ENCODE results near the gene DBP. TPM values are rescaled to one million over a fixed set of nuclear protein-coding genes. Genes with fewer than 3 reads are reported as not detected.
"Not testable (repeated sequence)": the region's sequence is repeated elsewhere in the genome, so short reads cannot be mapped to it uniquely, and the experiment has no call there.

DBP gene
- total RNA-seq, result 10 to 100 TPM; 34.0 to 34.8 TPM

- no peaks in the 10 kb centered on the region for H3K27me3 Mint-ChIP-seq
- H3K36me3 Mint-ChIP-seq, result peaks cover 7% of the 10 kb centered on the region
- peaks cover 34% of the 10 kb centered on the region for H3K4me1 Mint-ChIP-seq
- peak within 1 kb of the TSS; percentile 92 for H3K4me3 Mint-ChIP-seq
- H3K9me3 Mint-ChIP-seq, result peaks cover 4% of the 10 kb centered on the region
- DNase-seq (no peak), ATAC-seq (ENCODE audit: low read depth) (no peak)
- POLR2A ChIA-PET, result interaction anchor here (0.9 to 3.6 kb wide), 5 partner anchors 9 to 24 kb away, joined by 3 to 20 read pairs (median 4); partner anchors contain the start of genes CA11, RPL18 and SPHK2
- H3K27ac Mint-ChIP-seq, result peak within 1 kb of the TSS; percentile 99
Measured at GRCh38 chr19:48636859-48637448, at the start of gene DBP. TSS of gene DBP (minus strand) at chr19:48637379. CDS start at chr19:48636994, 385 bp downstream.

DNA sequence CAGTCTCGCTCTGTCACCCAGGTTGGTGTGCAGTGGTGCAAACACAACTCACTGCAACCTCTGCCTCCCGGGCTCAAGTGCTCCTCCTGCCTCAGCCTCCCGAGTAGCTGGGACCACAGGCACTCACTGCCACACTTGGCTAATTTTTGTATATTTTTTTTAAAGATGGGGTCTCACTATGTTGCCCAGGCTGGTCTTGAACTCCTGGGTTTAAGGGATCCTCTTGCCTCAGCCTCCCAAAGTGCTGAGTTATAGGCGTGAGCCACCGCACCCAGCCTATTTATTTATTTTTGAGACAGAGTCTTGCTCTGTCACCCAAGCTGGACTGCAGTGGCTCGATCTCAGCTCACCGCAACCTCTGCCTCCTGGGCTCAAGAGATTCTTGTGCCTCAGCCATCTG, 49.5 kb upstream of the DBP start:
- H3K27me3 Mint-ChIP-seq; H3K4me1 Mint-ChIP-seq; ATAC-seq (ENCODE audit: low read depth); H3K27ac Mint-ChIP-seq; H3K4me3 Mint-ChIP-seq; DNase-seq; H3K9me3 Mint-ChIP-seq; POLR2A ChIA-PET; H3K36me3 Mint-ChIP-seq: not testable (repeated sequence)

DNA sequence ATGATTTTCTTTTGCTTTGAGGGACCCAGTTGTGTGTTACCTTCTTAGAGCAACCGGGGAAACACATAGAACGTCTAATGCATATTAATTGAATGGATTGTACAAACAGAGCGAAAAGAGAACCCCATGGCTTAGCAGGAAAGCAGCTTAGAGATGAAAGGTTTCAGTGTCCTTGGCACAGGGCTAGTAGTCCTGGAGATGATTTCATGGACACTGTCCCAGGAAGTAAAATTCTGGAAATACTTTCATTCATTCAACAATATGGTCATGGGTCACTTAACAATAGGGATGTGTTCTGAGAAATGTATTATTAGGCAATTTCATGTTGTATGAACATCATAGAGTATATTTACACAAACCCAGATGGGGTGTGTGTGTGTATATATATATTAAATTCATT, 48.9 kb upstream of the DBP start:
- H3K27me3 Mint-ChIP-seq, result peaks cover 1% of the 10 kb centered on the region
- H3K4me3 Mint-ChIP-seq, result no peak overlapping the region
- H3K9me3 Mint-ChIP-seq, result no peaks in the 10 kb centered on the region
- no peaks in the 10 kb centered on the region for H3K4me1 Mint-ChIP-seq
- ATAC-seq (ENCODE audit: low read depth), result no peak
- no peaks in the 10 kb centered on the region for H3K36me3 Mint-ChIP-seq
- DNase-seq, result no peak
- POLR2A ChIA-PET, result no interaction called here
- H3K27ac Mint-ChIP-seq, result no peak overlapping the region

DNA sequence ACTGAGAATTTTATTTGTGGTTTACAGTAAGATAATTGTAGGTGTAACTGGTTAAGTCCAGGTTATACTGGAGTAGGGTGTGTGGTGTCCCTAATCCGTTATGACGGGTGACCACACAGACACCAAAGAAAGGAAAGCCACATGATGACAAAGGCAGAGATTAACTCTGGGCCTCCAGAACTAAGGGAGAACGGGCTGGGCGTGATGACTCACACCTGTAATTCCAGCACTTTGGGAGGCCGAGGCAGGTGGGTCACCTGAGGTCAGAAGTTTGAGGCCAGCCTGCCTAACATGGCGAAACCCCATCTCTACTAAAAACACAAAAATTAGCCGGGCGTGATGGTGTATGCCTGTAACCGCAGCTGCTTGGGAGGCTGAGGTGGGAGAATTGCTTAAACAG, 48.4 kb upstream of the DBP start:
- H3K27me3 Mint-ChIP-seq, result peaks cover 1% of the 10 kb centered on the region
- H3K9me3 Mint-ChIP-seq, result no peaks in the 10 kb centered on the region
- no peak overlapping the region for H3K27ac Mint-ChIP-seq
- H3K4me1 Mint-ChIP-seq, result no peaks in the 10 kb centered on the region
- H3K4me3 Mint-ChIP-seq, result no peak overlapping the region
- DNase-seq (no peak), ATAC-seq (ENCODE audit: low read depth) (no peak)
- POLR2A ChIA-PET, result no interaction called here
- H3K36me3 Mint-ChIP-seq, result no peaks in the 10 kb centered on the region

DNA sequence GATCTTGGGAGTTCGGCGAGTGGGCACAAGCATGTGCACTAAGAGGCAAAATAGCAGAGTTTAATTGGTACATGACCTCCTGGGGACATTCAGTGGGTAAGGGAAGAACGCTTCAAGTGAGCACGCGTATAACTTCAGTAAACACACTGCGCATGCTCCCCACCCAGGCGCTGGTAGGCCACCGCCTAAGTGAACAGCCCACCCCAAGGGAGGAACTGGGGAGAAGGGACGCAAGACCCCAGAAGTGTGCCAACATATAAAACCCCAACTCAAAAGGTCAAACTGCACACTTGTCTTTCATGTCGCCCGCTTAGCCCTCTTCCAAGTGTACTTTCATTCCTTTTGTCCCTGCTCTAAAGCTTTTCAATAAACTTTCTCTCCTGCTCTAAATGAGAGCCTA, 46.2 kb upstream of the DBP start:
- POLR2A ChIA-PET, result interaction anchor here (0.7 kb wide), 1 partner anchor 21 kb away, joined by 3 read pairs; no protein-coding TSS in a partner anchor
- Mint-ChIP-seq H3K4me3 (peak overlapping the region; percentile 42), H3K4me1 (no peaks in the 10 kb centered on the region), H3K36me3 (no peaks in the 10 kb centered on the region), H3K27me3 (peaks cover 1% of the 10 kb centered on the region), H3K9me3 (no peaks in the 10 kb centered on the region), H3K27ac (no peak overlapping the region)
- no peak for DNase-seq
- no peak for ATAC-seq (ENCODE audit: low read depth)

- no peak for DNase-seq
- Mint-ChIP-seq H3K27me3 (peaks cover 2% of the 10 kb centered on the region), H3K27ac (no peak overlapping the region), H3K36me3 (no peaks in the 10 kb centered on the region), H3K4me3 (no peak overlapping the region), H3K4me1 (no peaks in the 10 kb centered on the region), H3K9me3 (no peaks in the 10 kb centered on the region)
- ATAC-seq (ENCODE audit: low read depth), result no peak
- POLR2A ChIA-PET, result no interaction called here
Measured at GRCh38 chr19:48681127-48681470, 43.9 kb upstream of the DBP start.

- Mint-ChIP-seq H3K4me3 (no peak overlapping the region), H3K36me3 (no peaks in the 10 kb centered on the region), H3K27me3 (peaks cover 3% of the 10 kb centered on the region), H3K27ac (no peak overlapping the region), H3K9me3 (no peaks in the 10 kb centered on the region), H3K4me1 (no peaks in the 10 kb centered on the region)
- DNase-seq, result no peak
- no peak for ATAC-seq (ENCODE audit: low read depth)
- POLR2A ChIA-PET, result no interaction called here
Measured at GRCh38 chr19:48680436-48681126, 43.4 kb upstream of the DBP start.

GRCh38 chr19:48680006-48680405, 42.8 kb upstream of the DBP start:
- POLR2A ChIA-PET; H3K4me1 Mint-ChIP-seq; ATAC-seq (ENCODE audit: low read depth); DNase-seq; H3K27ac Mint-ChIP-seq; H3K27me3 Mint-ChIP-seq; H3K36me3 Mint-ChIP-seq; H3K4me3 Mint-ChIP-seq; H3K9me3 Mint-ChIP-seq: not testable (repeated sequence)

GRCh38 chr19:48678201-48678600, 41.0 kb upstream of the DBP start:
- Mint-ChIP-seq H3K27me3 (peaks cover 3% of the 10 kb centered on the region), H3K4me1 (peaks cover 6% of the 10 kb centered on the region), H3K4me3 (no peak overlapping the region), H3K9me3 (no peaks in the 10 kb centered on the region), H3K36me3 (no peaks in the 10 kb centered on the region), H3K27ac (no peak overlapping the region)
- no peak for DNase-seq
- ATAC-seq (ENCODE audit: low read depth), result no peak
- POLR2A ChIA-PET, result no interaction called here

GRCh38 chr19:48676887-48677286, 39.7 kb upstream of the DBP start:
- POLR2A ChIA-PET, result no interaction called here
- DNase-seq (no peak), ATAC-seq (ENCODE audit: low read depth) (no peak)
- no peaks in the 10 kb centered on the region for H3K9me3 Mint-ChIP-seq
- H3K4me3 Mint-ChIP-seq, result no peak overlapping the region
- H3K27ac Mint-ChIP-seq, result no peak overlapping the region
- no peaks in the 10 kb centered on the region for H3K36me3 Mint-ChIP-seq
- H3K27me3 Mint-ChIP-seq, result peaks cover 3% of the 10 kb centered on the region
- peaks cover 6% of the 10 kb centered on the region for H3K4me1 Mint-ChIP-seq

DNA sequence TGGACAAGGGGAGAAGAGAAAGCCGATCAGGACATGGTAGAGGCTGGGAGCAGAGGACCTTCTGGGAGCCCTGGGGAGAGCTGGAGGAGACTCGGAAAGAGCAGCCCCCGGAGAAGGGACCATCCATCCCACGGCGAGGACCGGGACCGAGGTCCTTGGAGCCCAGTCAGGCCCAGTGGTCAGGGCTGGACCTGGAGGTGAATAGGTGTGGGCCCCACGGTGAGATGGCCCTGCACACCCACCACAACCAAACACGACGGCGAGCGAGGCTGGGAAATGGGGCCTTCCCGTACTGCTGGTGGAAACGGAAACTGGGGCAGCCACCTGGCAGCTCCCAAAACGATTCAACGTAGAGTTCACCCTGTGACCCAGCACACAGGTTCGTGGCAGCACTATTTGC, 39.3 kb upstream of the DBP start:
- Mint-ChIP-seq H3K27ac (no peak overlapping the region), H3K36me3 (no peaks in the 10 kb centered on the region), H3K4me3 (no peak overlapping the region), H3K9me3 (no peaks in the 10 kb centered on the region), H3K4me1 (peaks cover 6% of the 10 kb centered on the region), H3K27me3 (peaks cover 3% of the 10 kb centered on the region)
- POLR2A ChIA-PET, result no interaction called here
- ATAC-seq (ENCODE audit: low read depth), result no peak
- DNase-seq, result no peak

GRCh38 chr19:48674921-48675824, 38.0 kb upstream of the DBP start:
- Mint-ChIP-seq H3K27me3 (peaks cover 3% of the 10 kb centered on the region), H3K36me3 (no peaks in the 10 kb centered on the region), H3K9me3 (no peaks in the 10 kb centered on the region), H3K4me1 (peaks cover 6% of the 10 kb centered on the region), H3K4me3 (no peak overlapping the region), H3K27ac (no peak overlapping the region)
- ATAC-seq (ENCODE audit: low read depth) (peak; percentile 82), DNase-seq (peak; percentile 62)
- POLR2A ChIA-PET, result interaction anchor here (0.6 to 2.4 kb wide), 2 partner anchors 29 to 154 kb away, joined by 3 to 10 read pairs; partner anchors contain the start of gene CA11

GRCh38 chr19:48674216-48674809, 37.1 kb upstream of the DBP start:
- no peak overlapping the region for H3K27ac Mint-ChIP-seq

More at GRCh38 chr19:48674216-48674809, 37.1 kb upstream of the DBP start:
- Mint-ChIP-seq H3K4me1 (peaks cover 6% of the 10 kb centered on the region), H3K9me3 (peaks cover 5% of the 10 kb centered on the region), H3K4me3 (no peak overlapping the region), H3K27me3 (peaks cover 3% of the 10 kb centered on the region), H3K36me3 (no peaks in the 10 kb centered on the region)
- DNase-seq (no peak), ATAC-seq (ENCODE audit: low read depth) (no peak)
- POLR2A ChIA-PET, result interaction anchor here (0.6 to 2.4 kb wide), 3 partner anchors 28 to 155 kb away, joined by 3 to 10 read pairs (median 3); partner anchors contain the start of gene CA11

Measured in activated naive CD8-positive, alpha-beta T cell treated with anti-CD3 and anti-CD28 coated beads, Interleukin-2, amount 10 ng/mL, durations not matched to agents 7 days and 5 days (primary cell).